GM18505 (cell line): ENCODE results near the gene PSPH.
"Not testable (repeated sequence)": the region's sequence is repeated elsewhere in the genome, so short reads cannot be mapped to it uniquely, and the experiment has no call there.

ENCODE experiments used
- ATAC-seq: cut with Tn5 transposase; IDR thresholded peaks from one replicate; pipeline ENCODE4 v1.9.1; 2021; ENCODE audit not compliant: unreplicated experiment
- POLR2A ChIP-seq: IDR thresholded peaks from 4 replicates; pipeline ENCODE4 v1.6.1; 2011; ENCODE audit warnings: borderline replicate concordance; ENCODE audit not compliant: insufficient read depth, insufficient read length; ENCODE audit errors: extremely low read depth

Gene PSPH

DNA sequence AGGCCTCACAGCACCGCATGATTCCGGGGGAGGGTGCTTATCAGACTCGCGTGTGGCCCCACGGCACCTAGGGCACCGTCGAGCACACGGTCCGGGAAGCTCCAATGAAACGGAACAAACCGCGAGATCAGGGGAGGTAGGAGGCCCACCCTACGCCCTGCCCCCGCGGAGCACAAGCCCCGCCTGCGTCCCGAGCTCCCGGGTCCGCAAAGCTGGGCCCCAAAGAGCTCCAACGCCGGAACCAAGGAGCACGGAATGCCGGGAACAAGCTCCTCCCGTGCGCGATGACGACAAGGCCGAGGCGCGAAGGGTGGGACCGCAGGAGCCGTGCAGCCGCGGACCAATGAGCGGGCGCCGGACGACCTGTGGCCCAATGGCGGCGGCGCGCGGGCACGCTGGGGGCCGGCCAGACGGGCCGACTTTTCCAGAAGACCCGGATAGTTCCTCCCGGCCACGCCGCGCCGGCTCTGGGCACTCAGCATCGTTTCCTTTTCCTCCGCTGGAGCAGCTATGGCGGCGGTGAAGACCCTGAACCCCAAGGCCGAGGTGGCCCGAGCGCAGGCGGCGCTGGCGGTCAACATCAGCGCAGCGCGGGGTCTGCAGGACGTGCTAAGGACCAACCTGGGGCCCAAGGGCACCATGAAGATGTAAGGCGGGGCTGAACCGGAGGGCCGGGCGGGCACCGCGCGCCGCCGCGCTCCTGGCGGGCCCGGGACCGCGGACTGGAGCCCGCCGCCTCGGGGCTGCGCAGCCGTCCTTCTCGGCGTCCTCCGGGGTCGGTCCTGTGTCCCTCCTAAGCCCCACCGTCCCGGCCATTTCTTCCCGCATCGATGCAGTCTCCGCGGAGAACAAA is at the start of gene PSPH, which contains the start of gene CCT6A:
Gene PSPH (minus strand): TSS at position 106 of the 853 bp plus-strand sequence. CDS start 30,232 bp downstream, outside the sequence.
Gene CCT6A (plus strand): TSS at position 427 of the 853 bp plus-strand sequence. CDS start 84 bp downstream, at position 511.
- TF ChIP-seq POLR2A, result peak; percentile 89

GRCh38 chr7:56099653-56100052 is 48.4 kb upstream of the PSPH start:
- ATAC-seq, result no peak
- TF ChIP-seq POLR2A, result no peak

More for the DNA sequence above, at the start of gene PSPH, which contains the start of gene CCT6A:
- ATAC-seq, result peak; percentile 90

- not testable (repeated sequence) for ATAC-seq
These were observed 47.2 kb upstream of the PSPH start for GRCh38 chr7:56098187-56099008.

DNA sequence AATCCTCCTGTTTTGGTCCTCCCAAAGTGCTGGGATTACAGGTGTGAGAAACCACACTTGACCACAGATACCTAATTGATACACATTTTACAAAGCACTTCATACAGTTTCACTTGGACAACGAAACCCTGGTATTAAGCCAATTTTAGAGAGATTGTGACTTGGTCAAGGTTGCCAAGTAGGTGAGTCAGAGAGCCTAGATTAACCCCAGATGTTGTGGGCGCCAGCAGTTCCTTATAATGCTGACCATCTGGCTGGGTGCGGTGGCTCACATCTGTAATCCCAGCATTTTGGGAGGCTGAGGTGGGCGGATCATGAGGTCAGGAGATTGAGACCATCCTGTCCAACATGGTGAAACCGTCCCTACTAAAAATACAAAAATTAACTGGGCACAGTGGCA is 46.5 kb upstream of the PSPH start:
- no peak for ATAC-seq

DNA sequence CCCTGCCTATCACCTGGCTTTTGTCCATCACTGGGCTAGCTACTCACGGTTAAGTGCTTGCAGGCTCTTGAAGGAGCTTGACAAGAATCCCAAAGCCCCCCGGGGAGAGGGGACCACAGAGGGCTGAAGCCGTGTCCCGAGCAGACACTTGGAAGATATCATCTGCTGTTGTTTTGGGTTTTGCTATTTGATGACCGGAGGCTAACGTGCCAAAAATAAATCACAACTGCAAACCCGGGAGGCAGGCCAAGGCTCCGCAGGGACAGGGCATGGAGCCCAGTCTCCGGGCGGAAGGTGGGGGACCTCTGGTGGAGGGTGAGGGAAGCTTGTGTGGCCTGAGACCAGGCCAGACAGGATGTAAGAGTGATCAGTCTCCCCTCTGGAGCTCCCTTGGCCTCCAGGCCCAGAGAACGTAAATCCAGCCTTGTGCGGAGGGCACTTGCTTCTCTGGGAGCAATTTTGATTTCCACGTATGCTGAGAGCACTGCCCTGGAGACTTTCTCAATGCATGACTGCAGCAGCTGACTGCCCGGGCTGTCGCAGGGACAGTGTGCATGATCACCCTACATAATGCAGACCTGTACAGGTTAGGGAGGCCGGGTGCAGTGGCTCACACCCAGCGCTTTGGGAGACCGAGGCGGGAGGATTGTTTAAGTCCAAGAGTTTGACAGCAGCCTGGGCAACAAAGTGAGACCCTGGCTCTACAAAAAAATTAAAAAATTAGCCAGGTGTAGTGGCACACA is 41.7 kb upstream of the PSPH start, which contains the start of gene PHKG1:
Gene PHKG1 (minus strand): TSS at position 164 of the 743 bp plus-strand sequence. CDS start 4,011 bp downstream, outside the sequence.
- ATAC-seq, result no peak

More for the DNA sequence above, 46.5 kb upstream of the PSPH start:
- TF ChIP-seq POLR2A, result no peak

GRCh38 chr7:56092388-56092787 is 41.1 kb upstream of the PSPH start:
- ATAC-seq, result not testable (repeated sequence)

More for the DNA sequence above, 41.7 kb upstream of the PSPH start, which contains the start of gene PHKG1:
- no peak for TF ChIP-seq POLR2A

- TF ChIP-seq POLR2A, result no peak
- ATAC-seq, result no peak
These were observed 40.3 kb upstream of the PSPH start for GRCh38 chr7:56091591-56091990.

GRCh38 chr7:56087445-56087844 is 36.2 kb upstream of the PSPH start:
- no peak for TF ChIP-seq POLR2A
- ATAC-seq, result no peak

- no peak for TF ChIP-seq POLR2A
- ATAC-seq, result no peak
These were observed 35.5 kb upstream of the PSPH start for GRCh38 chr7:56086761-56087160.

GRCh38 chr7:56083150-56083785 is 32.0 kb upstream of the PSPH start:
- no peak for ATAC-seq
- TF ChIP-seq POLR2A, result no peak

DNA sequence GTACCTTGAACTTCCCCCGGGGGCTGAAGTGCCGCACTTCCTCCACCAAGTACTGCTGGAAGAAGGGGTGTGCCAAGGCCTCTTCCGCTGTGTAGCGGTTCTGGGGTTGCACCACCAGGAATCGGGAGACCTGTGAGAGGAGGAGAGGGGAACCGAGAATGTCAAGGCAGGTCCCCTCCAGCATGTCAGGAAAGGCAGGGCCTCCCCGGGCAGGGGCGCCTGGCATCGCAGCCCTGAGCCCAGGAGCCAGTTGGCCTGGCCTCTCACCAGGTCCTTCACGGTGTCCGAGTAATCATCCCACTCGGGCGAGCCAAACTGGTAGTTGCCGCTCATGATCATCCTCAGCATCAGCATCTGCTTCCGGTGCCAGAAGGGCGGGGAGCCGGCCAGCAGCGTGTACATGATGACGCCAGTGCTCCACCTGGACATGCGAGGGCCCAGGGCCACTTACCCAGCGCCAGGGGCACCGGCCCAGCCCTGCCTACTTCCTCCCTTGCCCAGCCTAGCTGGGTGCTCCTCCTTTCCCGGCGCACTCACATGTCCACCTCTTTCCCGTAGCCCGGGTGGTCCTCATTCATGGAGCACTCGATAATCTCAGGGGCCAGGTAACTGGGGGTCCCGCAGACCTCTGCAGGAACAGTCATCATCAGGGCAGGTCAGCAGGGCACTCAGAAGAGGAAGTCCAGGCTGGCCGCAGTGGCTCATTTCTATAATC is 30.5 kb upstream of the PSPH start:
- no peak for ATAC-seq
- TF ChIP-seq POLR2A, result no peak

DNA sequence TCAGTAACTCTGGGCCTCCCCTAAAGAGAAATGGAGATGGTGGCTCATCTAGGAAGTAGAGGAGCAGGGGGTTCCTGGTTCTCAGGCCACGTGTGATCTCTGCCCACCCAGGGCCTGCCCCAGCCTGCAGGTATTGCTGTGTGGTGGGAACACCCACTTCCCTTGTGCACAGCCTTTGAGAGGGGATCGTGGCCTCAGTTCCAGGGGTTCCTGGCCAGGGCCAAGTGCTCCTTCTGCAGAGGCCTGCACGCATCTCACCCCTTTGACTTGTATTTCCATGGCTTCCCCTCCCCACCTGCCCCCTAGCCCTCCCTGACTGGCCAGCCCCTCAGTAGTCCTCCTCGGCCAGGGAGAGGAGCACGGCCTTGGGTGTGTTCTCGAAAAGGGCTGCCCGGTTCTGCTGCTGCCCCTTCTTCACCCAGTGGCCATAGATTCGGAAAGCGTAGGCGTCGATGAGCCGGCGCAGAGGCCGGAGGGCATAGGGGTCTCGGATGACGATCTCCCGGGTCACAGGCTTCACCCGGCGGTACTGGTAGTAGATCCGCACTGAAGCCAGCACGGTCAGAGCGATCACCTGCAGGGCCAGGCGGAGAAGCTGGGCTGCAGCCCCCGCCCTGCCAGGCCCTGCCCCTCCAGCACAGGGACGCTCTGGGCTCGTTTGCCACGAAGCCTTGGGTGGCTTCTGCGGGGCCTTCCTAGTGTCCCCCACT is 29.6 kb upstream of the PSPH start:
- ATAC-seq, result not testable (repeated sequence)
